Spleen (tissue), 11 donors: ENCODE results near the gene CCDC124. TPM values are rescaled to one million over a fixed set of nuclear protein-coding genes. Genes with fewer than 3 reads are reported as not detected.

Source experiments
- DNase-seq: peaks from one replicate; pipeline ENCODE4 v3.0.0-alpha.2; 2020
- H3K27ac ChIP-seq, 8 donors: fragments of 200-600 bp; sonication (generic) in 7 of 8; 1 replicate in 4 of 8; 2 replicates in 4 of 8; pipeline versions ENCODE4 v1.5.0 to v1.8.0; 2016 to 2021; ENCODE audit warnings: inconsistent platforms in 4 of 8, mild to moderate bottlenecking in 4 of 8, moderate library complexity in 1 of 8
- H3K27me3 ChIP-seq, 7 donors: fragments of 200-600 bp; sonication (generic) in 6 of 7; replicated peaks in 1 of 7; 1 replicate in 4 of 7; 2 replicates in 3 of 7; pipeline versions ENCODE4 v1.5.0 to v1.8.0; 2016 to 2021; ENCODE audit warnings: inconsistent platforms in 3 of 7, mild to moderate bottlenecking in 1 of 7
- H3K36me3 ChIP-seq, 6 donors: fragments of 200-600 bp; sonication (generic) in 5 of 6; 1 replicate in 4 of 6; 2 replicates in 2 of 6; pipeline versions ENCODE4 v1.5.0 to v1.8.0; 2016 to 2021; ENCODE audit warnings: inconsistent platforms in 2 of 6
- H3K4me1 ChIP-seq, 6 donors: fragments of 200-600 bp; sonication (generic) in 5 of 6; 1 replicate in 3 of 6; 2 replicates in 3 of 6; pipeline versions ENCODE4 v1.5.0 to v1.8.0; 2016 to 2021; ENCODE audit warnings: inconsistent platforms in 3 of 6
- H3K4me3 ChIP-seq, 8 donors: fragments of 200-600 bp; sonication (generic) in 7 of 8; 1 replicate in 4 of 8; 2 replicates in 4 of 8; pipeline versions ENCODE4 v1.5.0 to v1.8.0; 2016 to 2021; ENCODE audit warnings: inconsistent platforms in 4 of 8, mild to moderate bottlenecking in 4 of 8, moderate library complexity in 2 of 8
- H3K9me3 ChIP-seq, 8 donors: fragments of 200-600 bp; sonication (generic) in 7 of 8; 1 replicate in 4 of 8; 2 replicates in 4 of 8; pipeline versions ENCODE4 v1.5.0 to v1.8.0; 2016 to 2021; ENCODE audit warnings: inconsistent platforms in 4 of 8
- CTCF ChIP-seq, 11 experiments: fragments of 200-600 bp in 7 of 11; fragments of 450-650 bp in 4 of 11; sonication (generic) in 4 of 11; IDR thresholded peaks in 8 of 11; conservative IDR thresholded peaks in 3 of 11; 1 replicate in 7 of 11; 2 replicates in 4 of 11; pipeline versions ENCODE4 v1.4.0 to v1.8.0; 2016 to 2021; ENCODE audit warnings: antibody characterized with exemption in 11 of 11, inconsistent platforms in 4 of 11, mild to moderate bottlenecking in 1 of 11
- POLR2A ChIP-seq, 3 donors: fragments of 450-650 bp; IDR thresholded peaks; one replicate each; pipeline ENCODE4 v1.5.1; 2017; ENCODE audit warnings: antibody characterized with exemption in 3 of 3, mild to moderate bottlenecking in 1 of 3
- POLR2AphosphoS5 ChIP-seq, 3 donors: sonication (generic); formaldehyde crosslinking; IDR thresholded peaks; one replicate each; pipeline ENCODE4 v1.5.1; 2017; ENCODE audit warnings: antibody characterized with exemption in 3 of 3
- WGBS, 5 donors: extraction: QIAGEN DNeasy Blood & Tissue Kit in 3 of 5; methylation state at CpG; one replicate each; pipeline versions ENCODE4 v1.1.5 to v1.1.7; 2013 to 2018; 5-methylcytosine and 5-hydroxymethylcytosine counted together
- intact Hi-C: fragments of 100-400 bp; cut with DNase I; formaldehyde crosslinking; loops from one replicate; pipeline ENCODE4 v1.15.0; 2023; ENCODE audit warnings: low total_unique reads
- polyA plus RNA-seq, 3 donors: library from polyadenylated mRNA; stranded (reverse); fragments of 200-250 nt; gene quantifications; one replicate each; pipeline ENCODE4 v1.2.1, GENCODE V29; 2013
- total RNA-seq, 7 donors: library from RNA; depleted of rRNA in 3 of 7; stranded (reverse); fragments of >200 nt in 3 of 7; fragmentation: NEBNext Ultra II Directional in 4 of 7; extraction: Animal tissue kit (Norgen Biotek cat#: 25700) in 4 of 7; gene quantifications; one replicate each; pipeline versions ENCODE4 v1.1.0 to v1.2.1, GENCODE V29; 2016 to 2021
- donor health status: healthy with polysubstance abuse.
- donor health status: DM: no; HTN: no; CAD: no; lungs with moderate emphysema.
- donor health status: DM: no; HTN: no; CAD: no.
- donor health status: Bipolar disorder and iron deficiency.
- donor health status: healthy.
- donor health status: DM: no; HTN: no; CAD: no.
- donor health status: DM: yes; HTN: yes; CAD: no.

Gene CCDC124
- total and polyA plus RNA-seq, 10 donors: 29.5 to 89.9 (median 43.0) TPM

- no peaks in the 10 kb centered on the region for H3K36me3 ChIP-seq
- WGBS, 5 donors: 68 to 79% (median 70%) methylated on average over 2 to 3 of the region's 3 CpGs
- no peak overlapping the region for H3K4me3 ChIP-seq
- peaks cover 0 to 12% (median 7%) of the 10 kb centered on the region in 6 donors for H3K4me1 ChIP-seq
- no peak overlapping the region for H3K27ac ChIP-seq
- no peak for DNase-seq
- no peak for TF ChIP-seq POLR2A (IDR thresholded peaks at IDR 0.05)
- TF ChIP-seq CTCF (IDR thresholded peaks at IDR 0.05 in 8 of 11, conservative IDR thresholded peaks at IDR 0.05 in 3 of 11): no peak
- TF ChIP-seq POLR2AphosphoS5 (IDR thresholded peaks at IDR 0.05): no peak
- peaks cover 13 to 75% (median 39%) of the 10 kb centered on the region in 7 donors for H3K27me3 ChIP-seq
- intact Hi-C loops: no loop called here
- H3K9me3 ChIP-seq: no peaks in the 10 kb centered on the region
Observed at GRCh38 chr19:17957149-17957849, 24.5 kb downstream of the CCDC124 start.

GRCh38 chr19:17957885-17958284 is 25.1 kb downstream of the CCDC124 start:
- no peak overlapping the region for H3K4me3 ChIP-seq
- peaks cover 0 to 6% (median 2%) of the 10 kb centered on the region in 6 donors for H3K4me1 ChIP-seq
- DNase-seq: no peak
- H3K36me3 ChIP-seq: no peaks in the 10 kb centered on the region
- intact Hi-C loops: no loop called here
- H3K27me3 ChIP-seq: peaks cover 8 to 73% (median 33%) of the 10 kb centered on the region in 7 donors
- TF ChIP-seq POLR2A (IDR thresholded peaks at IDR 0.05) (no peak), POLR2AphosphoS5 (IDR thresholded peaks at IDR 0.05) (no peak), CTCF (IDR thresholded peaks at IDR 0.05 in 8 of 11, conservative IDR thresholded peaks at IDR 0.05 in 3 of 11) (no peak)
- no peak overlapping the region for H3K27ac ChIP-seq
- no peaks in the 10 kb centered on the region for H3K9me3 ChIP-seq

- Histone ChIP-seq H3K27me3 (peaks cover 0 to 72% (median 32%) of the 10 kb centered on the region in 7 donors), H3K27ac (no peak overlapping the region), H3K4me1 (peaks cover 0 to 13% (median 5%) of the 10 kb centered on the region in 6 donors), H3K9me3 (no peaks in the 10 kb centered on the region), H3K36me3 (no peaks in the 10 kb centered on the region), H3K4me3 (no peak overlapping the region)
- DNase-seq: no peak
- WGBS, 5 donors: 70 to 84% (median 82%) methylated on average over 10 to 13 of the region's 13 CpGs
- TF ChIP-seq POLR2AphosphoS5 (IDR thresholded peaks at IDR 0.05): no peak
- no peak for TF ChIP-seq POLR2A (IDR thresholded peaks at IDR 0.05)
- TF ChIP-seq CTCF (IDR thresholded peaks at IDR 0.05 in 8 of 11, conservative IDR thresholded peaks at IDR 0.05 in 3 of 11): no peak
- intact Hi-C loops: no loop called here
Observed at GRCh38 chr19:17963936-17964691, 31.3 kb downstream of the CCDC124 start.
